Measurements from ENCODE around the gene RNF166.

GRCh38 chr16:88738151-88739084 is 32.2 kb upstream of the RNF166 start:
- TF ChIP-seq KDM4B (CRISPR knock-in tag; IDR thresholded peaks at IDR 0.05), result no peak
- no peak for TF ChIP-seq SKIL (CRISPR knock-in tag; IDR thresholded peaks at IDR 0.05; ENCODE audit: borderline replicate concordance)
